Duodenal mucosa (tissue), 2 donors: ENCODE data around the gene LBH.
"Not testable (repeated sequence)": the region's sequence is repeated elsewhere in the genome, so short reads cannot be mapped to it uniquely, and the experiment has no call there.

Experiments
- H3K27ac ChIP-seq: one replicate; pipeline ENCODE4 v1.7.0; 2013; ENCODE audit warnings: low read depth, low read length
- H3K27me3 ChIP-seq, 2 donors: one replicate each; pipeline ENCODE4 v1.7.0; 2013; ENCODE audit warnings: low read length in 2 of 2, control low read depth in 1 of 2; ENCODE audit not compliant: insufficient read depth in 2 of 2, control insufficient read depth in 1 of 2
- H3K36me3 ChIP-seq, 2 donors: one replicate each; pipeline ENCODE4 v1.7.0; 2013; ENCODE audit warnings: low read length in 2 of 2, control low read depth in 1 of 2; ENCODE audit not compliant: insufficient read depth in 2 of 2, control insufficient read depth in 1 of 2
- H3K4me1 ChIP-seq, 2 donors: one replicate each; pipeline ENCODE4 v1.7.0; 2013; ENCODE audit warnings: low read length in 2 of 2, control low read depth in 1 of 2; ENCODE audit not compliant: insufficient read depth in 2 of 2, control insufficient read depth in 1 of 2
- H3K4me3 ChIP-seq, 2 donors: one replicate each; pipeline ENCODE4 v1.7.0; 2013; ENCODE audit warnings: low read length in 2 of 2, low read depth in 1 of 2
- H3K9ac ChIP-seq, 2 donors: one replicate each; pipeline ENCODE4 v1.7.0; 2013; ENCODE audit warnings: low read length in 2 of 2, low read depth in 1 of 2
- H3K9me3 ChIP-seq, 2 donors: one replicate each; pipeline ENCODE4 v1.7.0; 2013; ENCODE audit warnings: low read length in 2 of 2, control low read depth in 1 of 2; ENCODE audit not compliant: control insufficient read depth in 1 of 2

LBH gene

GRCh38 chr2:30265052-30266015 is 34.0 kb downstream of the LBH start:
- no peak overlapping the region for H3K27ac ChIP-seq
- peaks cover 12 to 16% of the 10 kb centered on the region in 2 donors for H3K4me1 ChIP-seq
- H3K9ac ChIP-seq = no peak overlapping the region
- H3K9me3 ChIP-seq = no peaks in the 10 kb centered on the region
- no peak overlapping the region for H3K4me3 ChIP-seq
- H3K27me3 ChIP-seq = no peaks in the 10 kb centered on the region
- no peaks in the 10 kb centered on the region for H3K36me3 ChIP-seq

- Histone ChIP-seq H3K9me3 (no peaks in the 10 kb centered on the region), H3K9ac (no peak overlapping the region), H3K27ac (no peak overlapping the region), H3K27me3 (no peaks in the 10 kb centered on the region), H3K4me3 (peak overlapping the region; percentile 32 to 38), H3K36me3 (no peaks in the 10 kb centered on the region), H3K4me1 (peaks cover 12 to 16% of the 10 kb centered on the region in 2 donors)
These were observed 34.8 kb downstream of the LBH start for GRCh38 chr2:30266051-30266621.

- H3K4me3 ChIP-seq = peak overlapping the region in 1 of 2 donors; percentile 38
- no peak overlapping the region for H3K9ac ChIP-seq
- H3K4me1 ChIP-seq = peaks cover 12 to 16% of the 10 kb centered on the region in 2 donors
- no peaks in the 10 kb centered on the region for H3K9me3 ChIP-seq
- H3K27ac ChIP-seq = no peak overlapping the region
- no peaks in the 10 kb centered on the region for H3K27me3 ChIP-seq
- no peaks in the 10 kb centered on the region for H3K36me3 ChIP-seq
These were observed 35.4 kb downstream of the LBH start for GRCh38 chr2:30266705-30267104.

- no peaks in the 10 kb centered on the region for H3K27me3 ChIP-seq
- H3K9me3 ChIP-seq = no peaks in the 10 kb centered on the region
- H3K9ac ChIP-seq = no peak overlapping the region
- H3K27ac ChIP-seq = no peak overlapping the region
- H3K36me3 ChIP-seq = no peaks in the 10 kb centered on the region
- H3K4me3 ChIP-seq = no peak overlapping the region
- H3K4me1 ChIP-seq = peaks cover 12 to 16% of the 10 kb centered on the region in 2 donors
These were observed 36.0 kb downstream of the LBH start for GRCh38 chr2:30267161-30267975.

- Histone ChIP-seq H3K4me3 (no peak overlapping the region), H3K4me1 (peaks cover 13 to 23% of the 10 kb centered on the region in 2 donors), H3K9me3 (no peaks in the 10 kb centered on the region), H3K36me3 (no peaks in the 10 kb centered on the region), H3K9ac (no peak overlapping the region), H3K27me3 (no peaks in the 10 kb centered on the region), H3K27ac (no peak overlapping the region)
These were observed 37.0 kb downstream of the LBH start for GRCh38 chr2:30268296-30268871.

DNA sequence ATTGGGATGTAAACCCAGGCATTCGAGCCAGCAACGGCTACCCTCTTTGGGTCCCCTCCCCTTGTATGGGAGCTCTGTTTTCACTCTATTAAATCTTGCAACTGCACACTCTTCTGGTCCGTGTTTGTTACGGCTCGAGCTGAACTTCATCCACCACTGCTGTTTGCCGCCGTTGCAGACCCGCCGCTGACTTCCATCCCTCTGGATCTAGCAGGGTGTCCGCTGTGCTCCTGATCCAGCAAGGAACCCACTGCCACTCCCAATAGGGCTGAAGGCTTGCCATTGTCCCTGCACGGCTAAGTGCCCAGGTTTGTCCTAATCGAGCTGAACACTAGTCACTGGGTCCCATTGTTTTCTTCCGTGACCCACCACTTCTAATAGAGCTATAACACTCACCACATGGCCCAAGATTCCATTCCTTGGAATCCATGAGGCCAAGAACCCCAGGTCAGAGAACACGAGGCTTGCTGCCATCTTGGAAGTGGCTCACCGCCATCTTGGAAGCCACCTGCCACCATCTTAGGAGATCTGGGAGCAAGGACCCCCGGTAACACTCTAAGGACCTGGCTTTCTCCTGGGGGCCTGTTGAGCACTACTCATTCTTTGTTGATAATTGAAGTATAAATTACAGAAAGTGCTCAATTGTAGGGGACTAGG is 37.9 kb downstream of the LBH start:
- peaks cover 16 to 29% of the 10 kb centered on the region in 2 donors for H3K4me1 ChIP-seq
- H3K4me3 ChIP-seq, H3K27me3 ChIP-seq, H3K36me3 ChIP-seq, H3K9me3 ChIP-seq, H3K27ac ChIP-seq, H3K9ac ChIP-seq: not testable (repeated sequence)

DNA sequence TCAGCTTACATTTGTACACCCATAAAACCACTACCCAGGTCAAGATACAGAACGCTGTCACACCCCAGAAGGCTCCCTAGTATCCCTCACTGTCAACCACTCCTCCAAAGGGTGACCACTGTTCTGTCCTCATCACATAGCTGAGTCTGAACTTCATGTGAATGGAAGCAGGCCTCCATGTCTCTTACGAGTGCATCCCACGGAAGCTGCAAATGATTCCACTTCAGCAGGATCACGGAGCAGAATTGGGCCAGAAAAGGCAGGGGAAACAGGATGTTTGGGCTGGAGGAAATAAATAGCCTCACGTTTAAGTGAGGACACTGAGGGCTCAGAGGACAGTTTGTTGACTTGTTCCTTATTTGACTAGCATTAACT is 38.4 kb downstream of the LBH start:
- Histone ChIP-seq H3K9me3 (no peaks in the 10 kb centered on the region), H3K27ac (no peak overlapping the region), H3K4me1 (peaks cover 21 to 30% of the 10 kb centered on the region in 2 donors), H3K4me3 (no peak overlapping the region), H3K27me3 (no peaks in the 10 kb centered on the region), H3K9ac (no peak overlapping the region), H3K36me3 (no peaks in the 10 kb centered on the region)

- Histone ChIP-seq H3K9me3 (no peaks in the 10 kb centered on the region), H3K4me3 (no peak overlapping the region), H3K27ac (no peak overlapping the region), H3K9ac (no peak overlapping the region), H3K36me3 (no peaks in the 10 kb centered on the region), H3K4me1 (peaks cover 23 to 34% of the 10 kb centered on the region in 2 donors), H3K27me3 (no peaks in the 10 kb centered on the region)
These were observed 38.8 kb downstream of the LBH start for GRCh38 chr2:30270166-30270565.

GRCh38 chr2:30271301-30271700 is 40.0 kb downstream of the LBH start:
- no peak overlapping the region for H3K9ac ChIP-seq
- H3K27ac ChIP-seq = no peak overlapping the region
- H3K4me1 ChIP-seq = peaks cover 25 to 36% of the 10 kb centered on the region in 2 donors
- H3K27me3 ChIP-seq = no peaks in the 10 kb centered on the region
- no peak overlapping the region for H3K4me3 ChIP-seq
- H3K36me3 ChIP-seq = no peaks in the 10 kb centered on the region
- no peaks in the 10 kb centered on the region for H3K9me3 ChIP-seq
